Suprapubic skin (tissue), 3 donors: ENCODE measurements around the gene WDR6.

Experiments
- CTCF ChIP-seq, 2 donors: fragments of 200-600 bp in 1 of 2; fragments of 450-650 bp in 1 of 2; sonication (generic) in 1 of 2; IDR thresholded peaks; one replicate each; pipeline ENCODE4 v1.5.1; 2016 to 2019; ENCODE audit warnings: antibody characterized with exemption in 2 of 2, mild to moderate bottlenecking in 1 of 2, moderate library complexity in 1 of 2
- POLR2A ChIP-seq, 2 donors: fragments of 450-650 bp; IDR thresholded peaks; one replicate each; pipeline ENCODE4 v1.6.1; 2017; ENCODE audit warnings: antibody characterized with exemption in 2 of 2, mild to moderate bottlenecking in 2 of 2, moderate library complexity in 2 of 2

DNA sequence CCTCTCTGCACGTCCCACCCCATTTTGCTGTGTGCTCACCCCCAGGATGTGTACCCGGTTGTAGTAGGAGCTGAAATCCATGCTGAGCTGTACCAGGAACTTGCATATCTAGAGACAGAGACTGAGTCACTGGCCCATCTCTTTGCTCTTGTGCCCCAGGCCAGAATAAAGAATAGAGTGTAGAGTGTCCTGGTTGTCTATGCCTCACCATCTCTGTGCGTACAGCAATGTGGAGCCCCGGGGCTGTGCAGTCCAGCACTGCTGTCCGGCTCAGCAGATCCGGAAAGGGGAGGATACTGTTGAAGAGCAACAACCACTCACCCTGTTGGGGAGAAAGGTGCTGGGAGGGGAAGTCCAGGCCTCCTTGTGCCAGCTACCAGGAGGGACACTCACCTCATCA, 8.6 kb downstream of the WDR6 start:
- TF ChIP-seq POLR2A (IDR thresholded peaks at IDR 0.05): no peak
- no peak for TF ChIP-seq CTCF (IDR thresholded peaks at IDR 0.05)
